Keratinocyte (primary cell): Measurements from ENCODE around the gene AKAP10.

Experiments
- CTCF ChIP-seq, 3 experiments: IDR thresholded peaks in 1 of 3; conservative IDR thresholded peaks in 1 of 3; optimal IDR thresholded peaks in 1 of 3; 2 replicates in 2 of 3; 3 replicates in 1 of 3; pipeline versions ENCODE3 to v1.5.1; 2011; ENCODE audit warnings: low read length in 3 of 3, mild to moderate bottlenecking in 3 of 3, moderate library complexity in 2 of 3, control low read depth in 1 of 3, inconsistent platforms in 1 of 3; ENCODE audit not compliant: insufficient read depth in 2 of 3; ENCODE audit errors: extremely low read depth in 1 of 3
- EZH2 ChIP-seq: IDR thresholded peaks from one replicate; pipeline ENCODE4 v1.6.1; 2012; ENCODE audit warnings: inconsistent platforms, mild to moderate bottlenecking, low read length, moderate library complexity

- TF ChIP-seq CTCF (optimal IDR thresholded peaks at IDR 0.05 in 1 of 3, IDR thresholded peaks at IDR 0.05 in 1 of 3, conservative IDR thresholded peaks at IDR 0.05 in 1 of 3; ENCODE audit: extremely low read depth in 1 of 3, insufficient read depth in 2 of 3, low read length in 3 of 3) (no peak), EZH2 (no peak)
Observed at GRCh38 chr17:19904412-19904811, 73.2 kb downstream of the AKAP10 start.
